ENCODE results near the gene CACNB3. TPM values are rescaled to one million over a fixed set of nuclear protein-coding genes. Genes with fewer than 3 reads are reported as not detected.

The CACNB3 gene
- total and polyA plus RNA-seq, 2 of the 13 experiments (the other 11 are each of a cell fraction or from before 2014, with no cell fraction given), result 0.29 to 0.54 TPM

- TF ChIP-seq ZBTB37 (CRISPR knock-in tag; IDR thresholded peaks at IDR 0.05) (no peak), ZNF503 (CRISPR knock-in tag; IDR thresholded peaks at IDR 0.05) (peak; percentile 64; the same call in 1 of the 2 replicates), MEIS1 (CRISPR knock-in tag; IDR thresholded peaks at IDR 0.05; ENCODE audit: borderline replicate concordance) (peak; percentile 71), HNRNPL (IDR thresholded peaks at IDR 0.05; ENCODE audit: low read depth, low read length) (no peak), IRF2 (CRISPR knock-in tag; IDR thresholded peaks at IDR 0.05) (no peak), NR2F6 (IDR thresholded peaks at IDR 0.05) (no peak), NR2F6 (CRISPR knock-in tag; IDR thresholded peaks at IDR 0.05) (no peak), RXRA (CRISPR knock-in tag; IDR thresholded peaks at IDR 0.05) (peak; percentile 24; the same call in 1 of the 2 replicates), ZNF329 (CRISPR knock-in tag; IDR thresholded peaks at IDR 0.05; ENCODE audit: low read depth) (0 out of 2 replicates have a peak, but pooled peaks have one; percentile 20), DR1 (CRISPR knock-in tag; IDR thresholded peaks at IDR 0.05) (peak; percentile 87), KLF6 (CRISPR knock-in tag; IDR thresholded peaks at IDR 0.05) (peak; percentile 47; the same call in 1 of the 2 replicates), SUZ12 (IDR thresholded peaks at IDR 0.05; ENCODE audit: low read depth, low read length) (no peak), POLR2AphosphoS5 (IDR thresholded peaks at IDR 0.05; ENCODE audit: low read depth, low read length) (peak; percentile 97), ARNTL (CRISPR knock-in tag; IDR thresholded peaks at IDR 0.05) (peak; percentile 62; the same call in 1 of the 2 replicates), NONO (IDR thresholded peaks at IDR 0.05) (no peak), NONO (CRISPR knock-in tag; conservative IDR thresholded peaks at IDR 0.05) (0 out of 2 replicates have a peak, but pooled peaks have one; percentile 52), HNRNPK (IDR thresholded peaks at IDR 0.05; ENCODE audit: low read depth, low read length, poor library complexity, severe bottlenecking) (no peak), ZNF639 (CRISPR knock-in tag; conservative IDR thresholded peaks at IDR 0.05) (no peak), ZNF782 (CRISPR knock-in tag; IDR thresholded peaks at IDR 0.05; ENCODE audit: borderline replicate concordance) (peak; percentile 37; the same call in 1 of the 2 replicates), RBAK (CRISPR knock-in tag; IDR thresholded peaks at IDR 0.05) (no peak), IKZF5 (CRISPR knock-in tag; IDR thresholded peaks at IDR 0.05) (peak; percentile 68; the same call in 1 of the 2 replicates), TBX3 (IDR thresholded peaks at IDR 0.05; ENCODE audit: borderline replicate concordance) (no peak), HNF1B (CRISPR knock-in tag; IDR thresholded peaks at IDR 0.05) (no peak), SRF (IDR thresholded peaks at IDR 0.05; ENCODE audit: low read depth, low read length) (no peak)
Measured at GRCh38 chr12:48865281-48866051, 47.2 kb downstream of the CACNB3 start, which contains the start of gene RND1 (continued).
